ENCODE results near the gene CYSTM1.

Gene CYSTM1

DNA sequence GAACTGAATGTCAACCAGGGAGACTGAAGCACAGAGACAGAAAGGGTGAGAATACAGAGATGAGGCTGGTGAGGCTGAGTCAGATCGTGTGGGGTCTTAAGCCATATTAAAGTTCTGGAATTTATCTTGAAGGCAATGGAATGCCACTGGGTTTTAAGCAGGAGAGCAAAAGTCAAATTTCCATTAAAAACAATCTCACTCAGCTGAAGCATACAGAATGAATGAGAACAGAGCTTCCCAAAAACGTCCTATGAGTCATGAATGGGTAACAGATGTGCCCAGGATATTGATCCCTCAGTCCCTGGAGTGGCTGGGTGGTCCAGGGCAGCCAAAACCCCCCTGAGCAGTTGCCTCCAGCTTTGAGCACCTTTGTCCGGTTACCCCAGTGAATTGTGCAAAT lies 83.0 kb downstream of the CYSTM1 start:
- DNase-seq (ENCODE audit: low read depth): no peak

DNA sequence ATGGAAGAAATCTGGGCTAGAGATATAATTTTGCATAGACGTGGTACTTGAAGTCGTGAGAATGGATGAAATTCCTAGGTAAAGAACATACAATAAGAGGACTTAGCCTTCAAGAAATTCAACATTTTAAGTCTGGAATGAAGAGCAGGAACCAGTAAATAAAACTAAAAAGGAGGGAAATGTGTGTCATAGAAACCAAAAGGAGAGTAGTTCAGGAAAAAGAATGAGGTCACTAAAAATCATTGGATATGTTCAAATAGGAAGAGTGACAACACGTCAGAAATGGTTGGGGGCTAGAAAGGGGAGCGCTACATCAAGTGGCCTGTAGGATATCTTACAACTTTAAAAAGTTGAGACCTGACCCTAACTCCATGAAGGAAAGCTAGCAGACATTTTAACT lies 83.9 kb downstream of the CYSTM1 start:
- no peak for DNase-seq (ENCODE audit: low read depth)

DNA sequence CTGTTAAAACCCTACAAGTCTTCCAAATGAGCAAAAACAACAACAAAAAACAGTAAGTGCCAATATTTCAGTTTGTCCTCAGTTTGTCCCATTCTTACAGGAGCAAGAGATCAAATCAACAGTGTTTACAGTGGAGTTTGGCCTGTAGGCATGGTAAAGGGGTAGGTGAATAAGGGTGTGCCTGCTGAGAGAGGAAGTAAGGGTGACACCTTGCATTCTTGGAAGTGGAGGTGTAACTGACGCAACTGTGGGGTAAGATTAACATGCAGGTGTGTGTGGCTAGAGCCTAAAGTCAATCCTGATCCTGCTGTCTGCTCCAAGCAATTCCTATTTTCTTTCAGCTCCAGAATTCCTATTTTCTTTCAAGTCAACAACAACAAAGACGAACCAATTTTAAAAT lies 84.5 kb downstream of the CYSTM1 start:
- no peak for DNase-seq (ENCODE audit: low read depth)

DNA sequence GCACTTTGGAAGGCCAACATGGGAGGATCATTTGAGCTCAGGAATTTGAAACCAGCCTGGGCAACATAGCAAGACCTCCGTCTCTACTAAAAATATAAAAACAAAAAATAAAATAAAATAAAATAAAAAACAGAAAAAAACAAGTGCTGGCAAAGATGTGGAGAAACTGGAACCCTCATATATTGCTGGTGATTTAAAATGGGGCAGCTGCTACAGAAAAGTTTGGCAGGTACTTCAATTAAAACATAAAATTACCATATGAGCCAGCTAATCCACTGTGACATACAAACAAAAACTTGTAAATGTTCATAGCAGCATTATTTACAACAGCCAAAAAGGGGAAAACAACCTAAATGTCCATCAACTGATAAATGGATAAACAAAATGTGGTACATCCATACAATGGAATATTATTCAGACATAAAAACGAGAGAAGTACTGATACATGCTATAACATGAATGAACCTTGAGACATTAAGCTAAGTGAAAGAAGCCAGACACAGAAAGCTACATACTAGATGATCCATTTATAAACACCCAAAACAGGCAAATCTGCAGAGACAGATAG lies 85.2 kb downstream of the CYSTM1 start:
- no peak for DNase-seq (ENCODE audit: low read depth)

DNA sequence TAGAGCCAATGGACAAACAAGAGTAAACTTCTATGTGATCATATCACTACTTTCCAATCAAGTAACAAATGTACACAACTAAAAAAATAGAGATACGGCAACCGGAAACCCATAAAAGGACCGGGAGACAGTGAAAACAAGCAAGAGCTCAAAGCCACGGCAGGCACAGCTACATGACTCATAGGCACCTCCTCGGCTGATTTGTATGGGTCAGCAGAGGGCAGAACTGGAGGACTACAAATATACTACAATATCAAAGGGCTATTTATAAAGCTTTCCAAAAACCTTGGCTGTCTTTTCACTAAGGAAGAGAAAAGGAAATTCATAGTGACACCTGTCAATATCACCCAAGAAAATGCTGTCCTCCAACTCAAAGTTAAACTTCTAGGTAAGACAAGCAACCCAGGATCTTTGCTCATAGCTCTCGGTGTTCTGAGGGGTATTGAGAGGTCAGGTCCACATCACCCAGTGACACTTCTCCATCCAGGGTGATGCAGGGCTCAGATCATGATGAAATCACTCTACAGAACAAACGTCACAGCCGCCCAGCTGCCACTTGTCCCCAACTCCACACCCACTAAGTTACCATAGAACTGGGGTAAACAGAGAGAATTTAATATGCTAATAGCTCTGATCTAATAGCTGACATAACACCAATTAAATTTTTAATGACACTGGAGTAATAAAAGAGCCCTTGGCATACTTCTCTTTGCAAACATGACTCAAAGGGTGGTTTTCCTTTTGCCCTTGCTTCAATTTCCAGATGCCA lies 86.6 kb downstream of the CYSTM1 start:
- DNase-seq (ENCODE audit: low read depth): no peak

DNA sequence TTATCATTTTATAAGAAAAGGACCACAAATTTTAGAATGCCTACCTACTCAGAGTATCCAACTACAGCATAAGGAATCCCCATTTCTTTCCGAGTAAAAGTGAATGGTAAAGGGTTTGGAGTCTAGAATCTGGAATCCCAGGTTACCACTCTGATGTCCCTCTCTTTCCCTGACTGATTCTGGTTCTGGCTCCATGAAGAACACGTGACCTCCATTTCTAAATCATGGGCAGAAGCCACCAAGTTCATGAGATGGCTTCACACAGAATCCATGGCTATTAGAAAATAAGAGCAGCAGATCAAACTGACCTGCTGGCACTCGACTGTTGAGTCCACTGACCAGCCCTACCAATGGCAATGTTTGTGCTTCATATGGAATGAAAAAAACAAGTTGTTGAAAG lies 87.2 kb downstream of the CYSTM1 start:
- DNase-seq (ENCODE audit: low read depth): no peak

DNA sequence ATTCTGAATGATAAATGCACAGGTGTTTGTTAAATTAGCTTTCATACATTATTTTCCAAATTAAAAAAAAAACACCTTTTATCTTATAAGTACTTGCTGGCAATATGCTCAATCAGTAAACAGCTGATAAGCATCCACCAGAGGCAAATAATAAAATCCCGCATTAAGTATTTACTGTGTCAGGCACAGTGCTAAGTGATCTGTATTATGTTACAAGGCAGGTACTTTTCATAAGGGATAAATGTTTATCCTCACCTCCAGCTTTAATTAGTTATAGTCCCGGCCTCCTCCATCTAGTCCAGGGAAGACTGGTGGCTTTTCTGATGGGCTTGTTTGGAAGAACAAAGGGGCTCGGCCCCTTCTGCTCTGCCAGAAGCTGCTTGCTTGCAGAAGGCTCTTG lies 87.9 kb downstream of the CYSTM1 start:
- no peak for DNase-seq (ENCODE audit: low read depth)

DNA sequence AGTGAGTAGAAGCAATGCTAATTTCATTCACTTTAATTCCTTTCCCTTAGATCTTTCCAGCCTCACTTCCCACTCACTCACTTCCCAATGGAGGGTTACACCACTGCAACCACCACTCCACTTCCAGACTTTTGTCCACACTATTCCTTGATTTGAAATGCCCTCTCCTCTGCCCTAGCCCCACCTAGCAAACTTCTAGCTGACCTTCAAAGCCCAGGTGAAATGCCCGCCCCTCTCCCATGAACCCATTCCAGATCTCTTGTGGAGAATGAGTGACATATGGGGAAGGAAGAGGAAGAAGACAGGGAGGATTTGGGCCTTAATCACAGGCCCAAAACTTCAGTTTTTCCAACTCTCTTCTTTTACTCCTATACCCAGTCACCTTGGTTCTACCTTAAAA lies 90.9 kb downstream of the CYSTM1 start:
- no peak for DNase-seq (ENCODE audit: low read depth)

DNA sequence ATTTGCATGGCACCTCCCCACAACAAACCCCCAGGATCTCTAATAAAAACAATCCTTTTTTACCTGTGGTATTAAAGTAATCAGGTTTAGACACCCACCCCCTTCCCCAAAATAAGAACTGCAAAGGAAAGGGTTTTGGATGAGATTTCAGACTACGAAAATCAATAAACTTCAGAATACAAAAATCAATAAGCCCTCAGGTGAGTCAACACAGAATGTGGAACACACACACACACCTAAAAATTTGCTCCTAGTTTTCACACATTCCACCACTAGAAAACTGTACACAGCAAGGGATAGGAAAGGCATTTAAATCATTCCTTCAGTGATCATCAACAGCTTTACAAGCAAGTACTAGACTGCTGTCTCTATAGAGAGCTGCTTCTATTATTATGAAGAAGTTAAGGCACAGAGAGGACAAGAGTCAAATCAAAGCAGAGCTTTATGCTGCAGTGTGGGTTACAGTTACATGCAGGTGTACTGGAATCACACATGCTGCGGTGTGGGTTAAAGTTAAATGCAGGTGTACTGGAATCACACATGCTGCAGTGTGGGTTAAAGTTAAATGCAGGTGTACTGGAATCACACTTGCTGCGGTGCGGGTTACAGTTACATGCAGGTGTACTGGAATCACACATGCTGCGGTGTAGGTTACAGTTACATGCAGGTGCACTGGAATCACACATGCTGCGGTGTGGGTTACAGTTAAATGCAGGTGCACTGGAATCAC lies 91.6 kb downstream of the CYSTM1 start:
- no peak for DNase-seq (ENCODE audit: low read depth)

DNA sequence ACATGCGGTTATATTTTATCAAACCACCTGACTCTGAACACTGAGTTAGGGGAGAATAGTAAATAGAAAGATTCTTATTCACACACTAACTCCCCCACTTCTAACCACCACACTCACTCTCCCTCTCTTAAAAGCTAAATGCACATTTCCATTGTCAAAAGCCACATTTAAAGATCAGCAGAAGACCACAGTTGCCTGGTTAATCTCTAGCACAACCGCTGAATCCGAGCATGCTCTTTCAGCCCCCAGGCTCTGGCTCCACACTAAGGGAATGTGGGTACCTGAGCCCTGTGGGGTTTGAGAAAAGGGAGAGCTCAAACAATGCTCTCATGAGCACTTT lies 92.2 kb downstream of the CYSTM1 start:
- DNase-seq (ENCODE audit: low read depth): no peak

DNA sequence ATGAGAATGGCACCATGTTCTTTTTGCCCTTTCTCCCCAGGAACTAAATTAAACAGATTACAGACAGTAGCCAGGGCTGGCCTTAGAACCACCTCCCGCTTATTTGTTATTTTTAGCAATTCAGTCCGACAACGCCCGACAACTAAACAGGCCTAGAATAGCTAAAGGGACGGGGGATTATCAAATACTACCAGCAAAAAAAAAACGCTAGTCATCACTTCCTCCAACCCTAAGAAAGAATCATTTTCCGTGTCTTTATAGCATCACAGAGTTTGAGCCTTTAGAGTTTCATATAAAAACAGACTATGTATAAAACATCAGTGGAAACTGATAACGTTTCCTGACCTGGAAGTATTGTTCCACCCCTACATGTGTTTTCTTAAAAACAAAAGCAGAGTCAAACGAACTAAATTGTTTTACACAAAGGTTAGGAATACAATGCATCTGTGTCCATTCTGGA lies 92.6 kb downstream of the CYSTM1 start:
- no peak for DNase-seq (ENCODE audit: low read depth)

DNA sequence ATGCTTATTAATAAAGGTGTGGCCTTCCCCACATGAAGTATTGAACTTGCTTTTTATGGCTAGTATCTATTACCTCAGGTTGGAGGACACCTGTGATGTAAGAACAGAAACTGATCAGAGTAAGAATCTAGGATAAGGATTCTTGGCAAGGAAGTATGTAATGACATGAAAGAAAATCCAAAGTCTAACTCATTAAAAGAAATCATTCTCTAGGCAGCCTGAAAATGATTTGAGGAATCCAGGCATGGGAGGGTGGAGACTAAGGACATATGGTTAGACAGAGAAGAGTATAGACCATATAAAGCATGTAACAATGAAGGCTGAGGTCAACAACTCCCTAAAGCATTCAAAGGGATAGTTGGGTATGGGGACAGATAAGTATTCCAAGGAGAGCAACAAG lies 95.0 kb downstream of the CYSTM1 start:
- DNase-seq (ENCODE audit: low read depth): no peak

DNA sequence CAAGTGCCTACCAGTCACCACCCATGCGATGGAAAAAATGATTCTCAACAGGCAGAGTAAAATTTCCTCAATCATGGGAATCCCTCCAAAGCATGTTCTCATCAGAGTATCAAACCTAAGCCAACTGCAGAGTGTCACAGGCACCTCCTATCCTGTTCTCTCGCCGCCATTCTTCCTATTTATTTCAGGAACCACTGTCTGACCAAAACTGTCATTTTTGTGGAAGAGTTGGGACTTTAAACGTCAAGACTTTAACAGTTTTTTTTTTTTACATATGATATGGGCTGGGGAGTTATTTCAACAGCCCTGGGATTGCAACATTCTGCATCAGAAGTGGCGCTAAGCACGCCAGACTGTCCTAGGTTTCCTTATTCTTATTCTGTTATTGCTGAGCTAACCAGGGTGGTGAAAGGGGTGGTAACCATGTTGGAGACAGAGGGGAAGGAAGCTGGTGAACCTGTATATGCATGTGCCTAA lies 98.5 kb downstream of the CYSTM1 start:
- DNase-seq (ENCODE audit: low read depth): no peak

DNA sequence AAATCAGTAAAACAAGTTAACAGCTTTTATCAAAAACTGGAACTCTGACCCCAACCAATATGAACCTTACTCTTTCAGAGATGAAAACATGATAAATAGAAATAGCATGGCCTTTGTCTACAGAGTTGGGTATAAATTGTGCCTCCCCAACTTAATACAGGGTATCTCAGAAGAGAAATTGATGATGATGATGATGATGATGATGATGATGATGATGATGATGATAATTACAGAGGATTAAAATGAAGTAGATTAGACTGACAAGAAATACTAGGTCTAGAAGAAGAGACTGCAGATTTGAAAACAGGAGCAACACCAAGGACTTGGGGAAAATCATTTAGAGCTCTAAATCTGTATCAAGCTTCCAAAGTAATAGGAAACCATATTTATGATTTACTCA lies 100.8 kb downstream of the CYSTM1 start:
- no peak for DNase-seq (ENCODE audit: low read depth)

DNA sequence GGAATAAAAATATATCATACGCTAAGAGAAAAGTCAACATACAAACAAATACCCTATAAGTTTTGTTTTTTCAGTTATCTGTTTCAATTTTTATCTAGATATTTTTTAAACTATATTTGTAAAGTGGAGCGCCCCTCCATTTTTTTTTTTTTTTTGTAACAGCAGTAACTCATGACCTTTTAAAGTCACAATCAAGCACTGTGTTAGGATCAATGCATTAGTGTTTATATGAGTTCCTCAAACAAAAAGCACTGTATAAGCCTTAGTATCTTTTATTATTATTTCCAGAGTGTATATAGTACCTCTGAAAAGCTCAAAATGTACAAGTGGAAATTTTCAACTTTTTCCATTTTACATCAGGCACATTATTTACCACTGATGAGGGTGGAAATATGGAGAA lies 107.3 kb downstream of the CYSTM1 start:
- DNase-seq (ENCODE audit: low read depth): no peak

DNA sequence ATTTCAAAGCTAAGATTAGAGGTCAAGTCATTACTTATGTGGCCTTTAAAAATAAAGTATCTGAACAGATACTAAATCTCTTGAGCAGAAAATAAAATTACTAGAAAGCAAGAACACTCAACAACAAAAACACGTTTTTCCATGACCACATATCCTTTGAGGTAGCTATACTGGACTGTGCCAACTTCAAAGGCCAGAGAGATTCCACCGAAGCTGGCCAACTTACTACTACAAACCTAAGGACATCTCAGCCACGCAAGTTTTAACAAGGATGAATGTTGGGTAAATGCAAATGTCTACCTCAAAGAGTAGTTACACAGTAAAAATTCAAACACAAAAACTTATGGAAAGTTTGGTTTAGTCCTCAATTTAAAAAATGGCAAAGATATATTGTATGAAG lies 109.0 kb downstream of the CYSTM1 start:
- no peak for DNase-seq (ENCODE audit: low read depth)

DNA sequence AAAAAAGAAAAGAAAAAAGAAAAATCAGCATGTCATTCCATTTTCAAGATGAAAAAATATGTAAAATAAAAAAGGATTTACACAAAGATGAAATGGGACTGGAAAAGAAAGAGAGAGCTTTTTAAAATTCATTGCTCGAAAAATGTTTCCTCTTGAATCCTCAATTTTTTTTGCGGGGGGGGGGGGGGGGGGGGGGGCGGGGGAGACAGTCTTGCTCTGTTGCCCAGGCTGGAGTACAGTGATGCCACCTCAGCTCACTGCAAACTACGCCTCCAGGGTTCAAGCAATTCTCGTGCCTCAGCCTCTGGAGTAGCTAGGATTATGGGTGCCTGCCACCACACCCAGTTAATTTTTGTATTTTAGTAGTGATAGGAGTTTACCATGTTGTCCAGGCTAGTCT lies 111.4 kb downstream of the CYSTM1 start:
- no peak for DNase-seq (ENCODE audit: low read depth)

DNA sequence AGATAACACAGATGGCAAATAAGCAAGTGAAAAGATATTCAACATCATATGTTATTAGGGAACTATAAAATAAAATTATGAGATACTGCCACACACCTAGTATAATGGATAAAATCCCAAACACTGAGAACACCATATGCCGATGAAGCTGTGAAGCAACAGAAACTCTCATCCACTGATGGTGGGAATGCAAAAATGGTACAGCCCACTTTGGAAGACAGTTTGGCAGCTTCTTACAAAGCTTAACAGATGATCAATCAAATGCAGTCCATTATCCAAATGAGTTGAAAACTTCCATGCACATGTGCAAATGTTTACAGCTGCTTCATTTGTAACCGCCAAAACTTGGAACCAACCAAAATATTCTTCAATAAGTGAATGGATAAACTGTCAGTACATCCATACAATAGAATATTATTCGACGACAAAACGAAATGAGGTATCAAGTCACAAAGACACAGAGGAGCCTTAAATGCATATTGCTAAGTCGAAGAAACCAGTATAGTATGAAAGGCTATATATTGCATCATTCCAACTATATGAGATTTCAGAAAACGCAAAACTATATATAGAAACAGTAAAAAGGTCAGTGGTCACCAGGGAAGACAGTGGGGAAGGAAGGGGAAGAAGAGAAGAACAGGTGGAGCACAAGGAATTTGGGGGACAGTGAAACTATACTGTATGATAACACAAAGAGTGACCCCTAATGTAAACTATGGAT lies 113.0 kb downstream of the CYSTM1 start:
- no peak for DNase-seq (ENCODE audit: low read depth)

DNA sequence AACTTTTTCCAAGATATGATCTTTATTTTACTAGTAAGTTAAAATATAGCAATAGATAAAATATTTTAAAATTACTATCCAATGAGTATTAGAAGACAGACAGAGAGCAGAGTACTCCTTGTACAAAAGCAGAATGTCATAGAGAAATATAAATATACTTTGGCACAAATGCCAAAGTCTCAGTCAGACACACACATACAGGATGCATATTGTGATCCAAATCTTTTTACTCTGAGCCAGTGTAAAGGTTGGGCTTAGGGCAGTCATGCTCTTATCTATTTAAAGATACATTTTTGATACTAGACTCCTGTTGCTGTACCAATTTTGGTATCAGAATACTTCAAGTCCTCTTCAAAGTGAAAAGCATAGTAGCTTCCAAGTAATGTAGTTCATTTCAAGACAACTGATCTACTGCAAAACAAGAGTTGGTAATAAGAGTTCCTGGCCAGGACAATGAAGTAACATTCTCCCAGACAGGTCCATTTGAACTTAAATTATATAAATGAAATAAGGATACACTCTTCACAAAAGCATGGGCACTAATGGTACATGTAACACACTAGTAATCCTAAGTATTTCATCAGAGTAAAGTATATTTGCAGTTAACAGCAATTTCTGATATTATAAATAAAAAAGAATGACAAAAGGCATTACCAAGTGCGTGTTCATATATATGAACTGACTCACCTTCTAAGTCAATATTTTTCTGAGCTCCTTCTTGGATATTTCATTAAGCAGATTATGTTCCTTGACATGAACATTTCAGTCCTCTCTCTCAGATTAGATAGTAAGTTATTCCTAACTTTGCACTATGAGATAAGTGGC lies 117.4 kb downstream of the CYSTM1 start:
- DNase-seq (ENCODE audit: low read depth): no peak
